Spleen (tissue), 7 donors: ENCODE results near the gene KLC1.

Experiments
- POLR2AphosphoS5 ChIP-seq, 3 donors: sonication (generic); formaldehyde crosslinking; IDR thresholded peaks; one replicate each; pipeline ENCODE4 v1.5.1; 2017; ENCODE audit warnings: antibody characterized with exemption in 3 of 3
- TF ChIP-seq, protein P1 (sequence below), 11 experiments: fragments of 200-600 bp in 7 of 11; fragments of 450-650 bp in 4 of 11; sonication (generic) in 4 of 11; IDR thresholded peaks in 8 of 11; conservative IDR thresholded peaks in 3 of 11; 1 replicate in 7 of 11; 2 replicates in 4 of 11; pipeline versions ENCODE4 v1.4.0 to v1.8.0; 2016 to 2021; ENCODE audit warnings: antibody characterized with exemption in 11 of 11, inconsistent platforms in 4 of 11, mild to moderate bottlenecking in 1 of 11
- donor health status: DM: no; HTN: no; CAD: no; lungs with moderate emphysema.
- donor health status: DM: no; HTN: no; CAD: no.
- donor health status: DM: no; HTN: no; CAD: no.

DNA sequence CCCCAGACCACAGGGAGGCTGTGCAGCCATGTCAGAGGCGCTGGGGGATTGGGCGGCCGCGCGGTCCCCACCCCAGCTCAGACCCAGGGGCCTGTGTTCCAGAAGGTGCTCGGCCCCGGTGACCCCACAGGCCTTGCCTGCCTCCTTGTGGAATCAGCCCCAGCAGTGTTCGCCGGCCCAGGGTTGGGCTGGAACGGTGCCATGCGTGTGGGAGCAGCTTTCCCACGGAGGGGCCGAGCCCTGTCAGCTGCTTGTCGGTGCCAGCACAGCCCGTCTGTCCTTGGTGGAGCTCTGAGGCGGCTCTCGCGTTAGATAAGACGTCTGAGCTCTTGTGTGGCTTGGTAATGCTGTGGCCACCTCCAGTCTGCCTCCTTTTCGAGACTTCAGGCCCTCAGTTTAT is 95.1 kb downstream of the KLC1 start:
- TF ChIP-seq, protein P1, sequence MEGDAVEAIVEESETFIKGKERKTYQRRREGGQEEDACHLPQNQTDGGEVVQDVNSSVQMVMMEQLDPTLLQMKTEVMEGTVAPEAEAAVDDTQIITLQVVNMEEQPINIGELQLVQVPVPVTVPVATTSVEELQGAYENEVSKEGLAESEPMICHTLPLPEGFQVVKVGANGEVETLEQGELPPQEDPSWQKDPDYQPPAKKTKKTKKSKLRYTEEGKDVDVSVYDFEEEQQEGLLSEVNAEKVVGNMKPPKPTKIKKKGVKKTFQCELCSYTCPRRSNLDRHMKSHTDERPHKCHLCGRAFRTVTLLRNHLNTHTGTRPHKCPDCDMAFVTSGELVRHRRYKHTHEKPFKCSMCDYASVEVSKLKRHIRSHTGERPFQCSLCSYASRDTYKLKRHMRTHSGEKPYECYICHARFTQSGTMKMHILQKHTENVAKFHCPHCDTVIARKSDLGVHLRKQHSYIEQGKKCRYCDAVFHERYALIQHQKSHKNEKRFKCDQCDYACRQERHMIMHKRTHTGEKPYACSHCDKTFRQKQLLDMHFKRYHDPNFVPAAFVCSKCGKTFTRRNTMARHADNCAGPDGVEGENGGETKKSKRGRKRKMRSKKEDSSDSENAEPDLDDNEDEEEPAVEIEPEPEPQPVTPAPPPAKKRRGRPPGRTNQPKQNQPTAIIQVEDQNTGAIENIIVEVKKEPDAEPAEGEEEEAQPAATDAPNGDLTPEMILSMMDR (IDR thresholded peaks at IDR 0.05 in 8 of 11, conservative IDR thresholded peaks at IDR 0.05 in 3 of 11): peak in 1 of 11 experiments; percentile 8
- peak; percentile 46 to 77 (median 65) for TF ChIP-seq POLR2AphosphoS5 (IDR thresholded peaks at IDR 0.05)
